C4-2B (cell line): ENCODE measurements around the gene SLC36A1.

ENCODE experiments used
- CTCF ChIP-seq: fragments of 450-650 bp; conservative IDR thresholded peaks from 2 replicates; pipeline ENCODE4 v1.5.1; 2017; ENCODE audit warnings: mild to moderate bottlenecking
- ZFX ChIP-seq: fragments of 450-650 bp; IDR thresholded peaks from 2 replicates; pipeline ENCODE4 v1.6.1; 2017

- TF ChIP-seq CTCF (no peak), ZFX (no peak)
These were observed 43.7 kb downstream of the SLC36A1 start for GRCh38 chr5:151491062-151491461.
